ENCODE data around the gene CYP24A1. TPM values are rescaled to one million over a fixed set of nuclear protein-coding genes. Genes with fewer than 3 reads are reported as not detected.

Gene CYP24A1
- total RNA-seq, 1 donor from 2014 or later: not detected

DNA sequence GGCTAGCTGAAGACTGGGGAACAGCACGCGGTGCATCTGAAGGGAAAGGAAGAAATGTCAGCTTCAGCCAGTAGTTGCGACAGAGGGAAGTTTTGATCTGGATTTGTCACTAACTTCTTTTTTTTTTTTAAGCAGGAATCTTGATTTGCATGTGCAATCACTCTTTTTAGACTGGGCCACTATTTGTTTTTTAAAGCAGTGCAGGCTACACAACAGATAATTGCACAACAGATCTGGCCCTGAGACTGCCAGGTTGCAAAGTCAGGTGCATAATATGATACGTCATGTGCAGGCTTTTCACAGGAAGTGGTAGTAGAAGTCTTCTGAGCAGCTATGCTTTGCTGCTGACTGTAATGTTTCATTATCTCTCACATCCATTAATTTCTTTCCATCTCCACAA lies 47.6 kb upstream of the CYP24A1 start:
- TF ChIP-seq EZH2 (IDR thresholded peaks at IDR 0.05) (no peak), EZH2phosphoT487 (IDR thresholded peaks at IDR 0.05) (no peak), CTCF (IDR thresholded peaks at IDR 0.05) (no peak)
- Histone ChIP-seq H2AFZ (replicated peaks) (no peak overlapping the region), H3K4me2 (no peak overlapping the region), H3K27me3 (no peaks in the 10 kb centered on the region), H3K9me3 (ENCODE audit: low read depth) (no peaks in the 10 kb centered on the region), H3K4me3 (no peak overlapping the region), H3K27ac (no peak overlapping the region), H3K4me1 (peaks cover 33% of the 10 kb centered on the region), H3K79me2 (ENCODE audit: low read depth) (no peaks in the 10 kb centered on the region), H3F3A (ENCODE audit: low read depth) (peaks cover 38% of the 10 kb centered on the region), H4K20me1 (ENCODE audit: low read depth) (no peaks in the 10 kb centered on the region), H3K36me3 (peaks cover 7% of the 10 kb centered on the region), H3K9ac (no peak overlapping the region)
- H3K9me3 Mint-ChIP-seq: no peaks in the 10 kb centered on the region
- H3K27me3 Mint-ChIP-seq (ENCODE audit: insufficient read depth, low read depth): peaks cover 2% of the 10 kb centered on the region
- H3K4me3 Mint-ChIP-seq: no peak overlapping the region
- H3K36me3 Mint-ChIP-seq: peaks cover 12% of the 10 kb centered on the region
- H3K27ac Mint-ChIP-seq: peak overlapping the region; percentile 34
- DNase-seq (ENCODE audit: low spot score): no peak
- peaks cover 42% of the 10 kb centered on the region for H3K4me1 Mint-ChIP-seq

DNA sequence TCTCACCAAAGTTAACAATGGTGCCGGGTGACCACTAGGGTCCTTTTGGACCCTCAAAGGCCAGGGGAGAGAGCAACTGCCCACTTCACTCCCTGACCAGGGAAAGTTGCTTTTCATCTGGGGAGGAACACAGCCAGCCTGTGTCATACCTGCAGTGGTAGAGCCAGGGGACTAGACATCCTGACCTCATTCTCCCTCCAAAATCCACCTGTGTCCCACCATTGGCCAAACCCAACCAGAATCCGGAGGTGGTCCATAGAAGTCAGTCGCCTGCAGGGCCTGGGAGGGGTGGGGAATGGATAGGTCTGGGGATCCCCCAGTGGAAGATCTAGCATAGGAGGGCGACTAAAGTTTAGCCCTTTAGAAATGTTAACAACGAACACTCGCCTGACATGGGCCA lies 46.9 kb upstream of the CYP24A1 start:
- Histone ChIP-seq H3K9ac (no peak overlapping the region), H3K4me1 (peaks cover 33% of the 10 kb centered on the region), H3K4me2 (no peak overlapping the region), H3F3A (ENCODE audit: low read depth) (peaks cover 38% of the 10 kb centered on the region), H2AFZ (replicated peaks) (no peak overlapping the region), H3K27me3 (no peaks in the 10 kb centered on the region), H4K20me1 (ENCODE audit: low read depth) (no peaks in the 10 kb centered on the region), H3K79me2 (ENCODE audit: low read depth) (peaks cover 5% of the 10 kb centered on the region), H3K36me3 (peaks cover 14% of the 10 kb centered on the region), H3K27ac (no peak overlapping the region), H3K9me3 (ENCODE audit: low read depth) (no peaks in the 10 kb centered on the region), H3K4me3 (no peak overlapping the region)
- Mint-ChIP-seq H3K4me1 (peaks cover 42% of the 10 kb centered on the region), H3K4me3 (no peak overlapping the region), H3K9me3 (no peaks in the 10 kb centered on the region), H3K27ac (peak overlapping the region; percentile 3), H3K36me3 (peaks cover 19% of the 10 kb centered on the region), H3K27me3 (ENCODE audit: insufficient read depth, low read depth) (no peaks in the 10 kb centered on the region)
- TF ChIP-seq CTCF (IDR thresholded peaks at IDR 0.05) (no peak), EZH2 (IDR thresholded peaks at IDR 0.05) (no peak), EZH2phosphoT487 (IDR thresholded peaks at IDR 0.05) (no peak)
- no peak for DNase-seq (ENCODE audit: low spot score)

- peaks cover 33% of the 10 kb centered on the region for H3K4me1 ChIP-seq
- Mint-ChIP-seq H3K4me1 (peaks cover 42% of the 10 kb centered on the region), H3K27me3 (ENCODE audit: insufficient read depth, low read depth) (no peaks in the 10 kb centered on the region), H3K27ac (no peak overlapping the region), H3K9me3 (no peaks in the 10 kb centered on the region), H3K36me3 (peaks cover 27% of the 10 kb centered on the region), H3K4me3 (no peak overlapping the region)
- H3K9me3 ChIP-seq (ENCODE audit: low read depth): no peaks in the 10 kb centered on the region
- H2AFZ ChIP-seq (replicated peaks): no peak overlapping the region
- TF ChIP-seq EZH2phosphoT487 (IDR thresholded peaks at IDR 0.05) (no peak), CTCF (IDR thresholded peaks at IDR 0.05) (peak; percentile 73), EZH2 (IDR thresholded peaks at IDR 0.05) (no peak)
- peak; percentile 59 for DNase-seq (ENCODE audit: low spot score)
- H4K20me1 ChIP-seq (ENCODE audit: low read depth): no peaks in the 10 kb centered on the region
- H3F3A ChIP-seq (ENCODE audit: low read depth): peaks cover 38% of the 10 kb centered on the region
- H3K4me3 ChIP-seq: no peak overlapping the region
- peaks cover 13% of the 10 kb centered on the region for H3K79me2 ChIP-seq (ENCODE audit: low read depth)
- peaks cover 15% of the 10 kb centered on the region for H3K36me3 ChIP-seq
- H3K4me2 ChIP-seq: no peak overlapping the region
- no peaks in the 10 kb centered on the region for H3K27me3 ChIP-seq
- H3K9ac ChIP-seq: no peak overlapping the region
- no peak overlapping the region for H3K27ac ChIP-seq
Measured at GRCh38 chr20:54219751-54220426, 46.1 kb upstream of the CYP24A1 start.

Measured in neural progenitor cell (in vitro differentiated cells).